Measurements from ENCODE around the gene HDAC11.
A peak's percentile ranks its signal among the peaks of the same experiment; 100 is the strongest.

Gene HDAC11

GRCh38 chr3:13545952-13546454 is 65.9 kb downstream of the HDAC11 start:
- DNase-seq: no peak

DNA sequence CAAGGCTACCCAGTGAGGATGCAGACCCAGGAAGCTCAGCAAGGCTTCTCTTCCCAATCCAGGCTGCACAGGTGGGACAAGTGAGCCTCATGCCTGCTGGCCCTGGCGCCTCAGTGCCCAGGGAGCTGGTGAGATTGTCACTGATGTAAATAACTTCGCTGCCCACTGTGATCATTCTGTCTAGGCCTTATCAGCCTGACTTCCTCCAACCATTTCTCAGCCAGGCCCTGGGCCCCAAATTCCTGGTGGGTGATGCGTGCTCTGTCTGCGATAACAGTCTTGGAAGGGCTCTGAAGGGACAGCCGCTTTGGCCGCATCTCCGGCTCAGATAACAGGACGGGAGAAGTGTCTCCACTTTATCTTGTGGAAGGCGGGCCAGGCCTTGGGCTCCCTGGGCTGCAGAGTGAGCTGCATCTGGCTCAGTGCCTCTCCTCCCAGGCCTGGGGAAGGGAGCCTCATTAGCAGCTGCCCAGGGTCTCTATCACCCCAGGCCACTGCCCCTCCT is 66.6 kb downstream of the HDAC11 start:
- peak in 1 of 2 experiments; percentile 53 for DNase-seq

GRCh38 chr3:13547591-13548371 is 67.7 kb downstream of the HDAC11 start:
- no peak for DNase-seq

DNA sequence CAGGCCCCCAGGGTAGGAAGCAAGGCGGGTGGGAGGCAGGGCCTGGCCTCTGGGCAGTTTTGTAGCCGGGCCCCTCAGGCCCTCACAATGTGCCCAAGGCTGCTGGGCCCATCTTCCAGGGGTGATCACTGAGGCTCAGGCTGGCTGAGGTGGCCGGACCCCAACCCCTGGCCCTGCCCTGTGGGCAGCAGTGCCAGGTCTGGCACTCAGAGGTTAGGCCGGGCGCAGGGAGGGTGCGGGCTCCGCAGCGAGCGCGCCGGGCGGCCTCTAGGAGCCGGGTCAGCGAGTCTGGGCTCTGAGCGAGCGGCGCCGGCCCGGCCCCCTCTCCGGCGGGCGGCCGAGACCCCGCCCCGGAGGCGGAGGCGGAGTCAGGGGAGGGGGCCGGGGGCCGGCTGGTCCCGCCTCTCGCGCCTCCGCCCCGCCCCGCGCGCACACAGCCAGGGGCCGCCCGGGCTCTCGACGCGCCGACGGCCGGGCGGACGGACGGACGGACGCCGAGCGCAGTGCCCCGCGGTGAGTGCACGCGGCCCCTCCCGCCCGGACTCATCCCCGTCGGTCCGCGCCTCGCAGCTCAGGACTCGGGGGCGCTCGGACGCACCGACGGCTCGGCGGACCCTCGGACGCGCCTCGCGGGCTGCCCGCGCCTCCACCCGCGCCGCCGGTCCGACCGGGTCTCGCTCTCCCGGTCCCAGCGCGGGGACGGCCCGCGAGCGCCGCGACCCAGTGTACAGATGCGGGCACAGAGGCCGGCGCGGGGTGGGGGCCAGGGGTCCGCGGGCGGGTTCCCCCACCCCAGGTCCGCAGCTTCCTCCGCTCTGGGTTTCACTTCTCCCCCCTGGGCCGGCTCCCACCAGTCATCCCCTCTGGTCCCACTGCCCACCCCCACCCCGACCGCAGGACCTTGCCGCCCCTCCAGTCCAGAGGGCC is 68.9 kb downstream of the HDAC11 start, which contains the start of gene FBLN2:
TSS of gene FBLN2 (plus strand) at position 430 of the 927 bp plus-strand sequence. CDS start 21,231 bp downstream, outside the sequence.
- DNase-seq: peak in 1 of 2 experiments; percentile 39

DNA sequence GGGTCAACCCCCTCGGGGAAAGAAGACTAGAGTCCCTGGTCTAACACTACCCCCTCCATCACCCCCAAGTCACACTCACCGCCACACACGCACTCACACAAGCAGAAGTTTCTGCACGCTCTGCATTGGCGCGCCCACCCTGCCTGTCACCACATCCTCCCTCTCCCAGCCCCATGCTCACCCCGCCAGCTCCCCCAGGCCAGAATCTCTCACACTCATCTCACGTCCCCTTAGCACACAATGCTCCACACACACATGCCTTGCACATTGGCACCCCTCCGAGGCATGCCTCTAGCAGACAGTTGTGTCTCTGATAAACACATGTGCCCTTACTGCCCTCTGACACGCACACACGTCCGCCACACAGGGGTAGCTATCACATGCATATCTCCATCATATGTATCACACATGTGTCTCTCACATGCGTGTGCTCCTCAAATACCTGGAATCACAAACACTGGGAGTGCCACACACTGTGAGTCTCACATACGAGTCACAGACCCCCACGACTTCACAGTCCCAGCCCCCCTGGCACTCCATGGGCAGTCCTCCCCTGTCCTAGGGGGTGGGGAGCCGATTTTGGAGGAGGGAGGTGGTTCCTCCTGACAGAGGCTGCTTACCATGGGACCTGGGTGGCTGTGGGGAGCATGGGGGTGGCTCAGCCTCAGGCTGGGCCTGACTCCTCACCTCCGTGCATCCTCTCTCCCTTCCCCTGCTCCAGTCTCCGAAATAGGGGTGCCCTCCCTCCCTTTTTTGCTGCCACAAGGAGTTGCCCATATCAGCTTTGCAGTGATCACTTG is 69.7 kb downstream of the HDAC11 start:
- no peak for DNase-seq

DNA sequence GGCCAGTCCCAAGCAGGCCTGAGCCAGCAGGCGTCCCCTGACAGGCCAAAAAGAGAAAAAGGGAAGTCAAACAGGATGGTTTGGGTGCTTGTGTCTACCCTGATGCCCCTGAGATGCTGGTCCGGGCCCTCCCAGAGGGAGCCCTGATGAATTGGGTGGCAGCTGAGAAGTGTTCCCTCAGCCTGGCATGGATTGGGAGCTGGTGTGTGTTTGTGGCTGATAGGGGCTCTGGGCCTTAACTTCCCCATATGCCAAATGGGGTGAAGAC is 70.3 kb downstream of the HDAC11 start:
- no peak for DNase-seq

DNA sequence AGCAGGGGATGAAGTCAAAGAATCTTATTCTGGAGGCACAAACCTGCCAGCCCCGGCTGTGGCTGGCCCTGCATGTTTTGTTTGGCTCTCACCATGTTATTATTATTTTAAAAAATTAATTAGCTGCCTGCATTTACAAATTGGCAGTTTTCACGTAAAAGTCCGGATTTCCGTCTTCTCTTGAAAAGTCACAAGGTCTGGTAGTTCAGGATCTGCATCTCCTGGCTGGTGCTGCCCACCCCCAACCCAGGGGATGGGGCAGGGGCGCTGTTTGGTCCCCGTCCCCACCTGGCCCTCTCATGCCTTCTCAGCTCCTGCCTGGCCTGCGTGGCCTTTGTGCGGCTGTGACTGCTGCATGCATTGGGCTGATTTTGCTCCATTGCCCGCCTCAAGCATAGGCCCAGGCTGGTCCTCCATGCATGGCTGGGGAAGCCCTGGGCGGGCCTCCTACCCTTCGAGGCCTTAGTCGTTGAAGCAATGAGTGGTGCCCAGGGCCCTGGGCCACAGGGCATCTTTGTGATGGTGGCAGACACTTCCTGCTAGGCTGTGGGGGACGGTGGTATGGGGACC is 70.8 kb downstream of the HDAC11 start:
- DNase-seq: no peak

GRCh38 chr3:13552857-13553652 is 72.9 kb downstream of the HDAC11 start:
- no peak for DNase-seq

DNA sequence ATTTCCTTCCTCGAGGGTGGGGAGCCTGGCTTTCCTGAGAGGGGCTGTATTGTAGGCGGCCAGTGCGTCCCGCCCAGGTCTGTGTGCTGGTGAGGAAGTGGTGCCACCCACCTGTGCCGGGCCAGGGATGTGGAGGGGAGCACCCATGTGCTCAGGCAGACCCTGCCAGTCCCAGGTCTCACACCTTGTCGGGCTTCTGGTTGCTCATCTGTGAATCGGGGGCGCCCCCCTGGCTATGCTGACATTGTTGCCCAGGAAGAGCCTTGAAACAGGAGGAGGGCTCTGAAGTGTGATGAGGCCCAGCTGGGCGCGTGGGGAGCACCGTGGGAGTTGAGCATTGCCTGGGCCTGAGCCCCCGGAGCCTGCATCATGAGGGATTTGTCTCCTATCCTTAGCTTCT is 73.6 kb downstream of the HDAC11 start:
- DNase-seq: no peak

DNA sequence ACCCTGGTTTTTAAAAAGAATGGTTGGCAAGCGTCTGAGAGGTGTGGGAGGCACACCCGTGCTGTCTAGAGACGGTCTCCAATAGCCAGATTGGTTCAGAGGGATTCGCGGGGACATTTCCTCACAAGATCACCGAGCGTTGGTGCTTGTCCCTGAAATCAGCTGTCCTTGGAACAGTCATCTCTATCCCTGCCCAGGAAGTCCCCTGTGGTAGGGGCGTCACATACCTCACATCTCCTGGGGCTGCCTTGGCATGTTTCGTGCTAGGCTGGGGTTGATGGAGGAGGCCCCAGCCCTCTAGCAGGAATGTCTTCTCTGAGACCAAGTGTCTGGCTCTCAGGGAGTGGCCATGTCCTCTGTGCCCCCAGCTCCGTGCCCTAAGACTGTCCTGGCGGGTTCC is 75.6 kb downstream of the HDAC11 start:
- DNase-seq: no peak

Measured in SW 1271 (cell line).